Sigmoid colon (tissue), 7 donors: ENCODE results near the gene LRRC17. TPM values are rescaled to one million over a fixed set of nuclear protein-coding genes. Genes with fewer than 3 reads are reported as not detected.
"Not testable (repeated sequence)": the region's sequence is repeated elsewhere in the genome, so short reads cannot be mapped to it uniquely, and the experiment has no call there.

Source experiments
- DNase-seq: peaks from one replicate; pipeline ENCODE4 v3.0.0-alpha.2; 2019
- H3K27ac ChIP-seq, 4 donors: fragments of 200-600 bp; sonication (generic); one replicate each; pipeline ENCODE4 v1.5.1; 2016 to 2019; ENCODE audit warnings: mild to moderate bottlenecking in 1 of 4
- H3K27me3 ChIP-seq, 3 donors: fragments of 200-600 bp; sonication (generic); one replicate each; pipeline ENCODE4 v1.5.1; 2019; ENCODE audit warnings: mild to moderate bottlenecking in 1 of 3
- H3K36me3 ChIP-seq, 4 donors: fragments of 200-600 bp; sonication (generic); one replicate each; pipeline ENCODE4 v1.5.1; 2016 to 2019
- H3K4me1 ChIP-seq, 4 donors: fragments of 200-600 bp; sonication (generic); one replicate each; pipeline ENCODE4 v1.5.1; 2017 to 2019
- H3K4me3 ChIP-seq, 4 donors: fragments of 200-600 bp; sonication (generic); one replicate each; pipeline ENCODE4 v1.5.1; 2017 to 2019; ENCODE audit warnings: mild to moderate bottlenecking in 2 of 4, moderate library complexity in 1 of 4
- H3K9me3 ChIP-seq, 4 donors: fragments of 200-600 bp in 3 of 4; sonication (generic) in 3 of 4; one replicate each; pipeline versions ENCODE4 v1.5.1 to v1.6.1; 2013 to 2019
- CTCF ChIP-seq, 4 experiments: fragments of 450-650 bp in 3 of 4; fragments of 200-600 bp in 1 of 4; IDR thresholded peaks; one replicate each; pipeline ENCODE4 v1.5.1; 2016 to 2019; ENCODE audit warnings: antibody characterized with exemption in 4 of 4, mild to moderate bottlenecking in 3 of 4, moderate library complexity in 2 of 4
- EP300 ChIP-seq, 4 donors: sonication (generic); formaldehyde crosslinking; IDR thresholded peaks; one replicate each; pipeline ENCODE4 v1.6.1; 2017; ENCODE audit warnings: antibody characterized with exemption in 4 of 4
- POLR2A ChIP-seq, 2 donors: fragments of 450-650 bp; IDR thresholded peaks; one replicate each; pipeline ENCODE4 v1.6.1; 2016; ENCODE audit warnings: antibody characterized with exemption in 2 of 2, mild to moderate bottlenecking in 2 of 2, moderate library complexity in 2 of 2
- POLR2AphosphoS5 ChIP-seq, 4 donors: sonication (generic); formaldehyde crosslinking; IDR thresholded peaks; one replicate each; pipeline ENCODE4 v1.6.1; 2017; ENCODE audit warnings: antibody characterized with exemption in 4 of 4
- WGBS, 2 donors: extraction: QIAGEN DNeasy Blood & Tissue Kit; methylation state at CpG; one replicate each; pipeline ENCODE4 v1.1.7; 2013; 5-methylcytosine and 5-hydroxymethylcytosine counted together
- intact Hi-C: fragments of 100-400 bp; cut with DNase I; formaldehyde crosslinking; loops from one replicate; pipeline ENCODE4 v1.15.1; 2023
- polyA plus RNA-seq, 3 donors: library from polyadenylated mRNA; stranded (reverse); fragments of 200-250 nt; gene quantifications; one replicate each; pipeline ENCODE4 v1.2.3, GENCODE V29; 2013
- total RNA-seq, 4 donors: library from RNA; depleted of rRNA; stranded (reverse); fragments of >200 nt; gene quantifications; one replicate each; pipeline ENCODE4 v1.1.0, GENCODE V29; 2016
- donor health status: healthy with polysubstance abuse.
- donor health status: Bipolar disorder and iron deficiency.
- donor health status: healthy.

The LRRC17 gene
- total and polyA plus RNA-seq, 7 donors, result 0.41 to 5.5 (median 1.1) TPM; not detected in 1

GRCh38 chr7:102953406-102953805 is 40.6 kb downstream of the LRRC17 start:
- Histone ChIP-seq H3K36me3 (no peaks in the 10 kb centered on the region), H3K4me3 (no peak overlapping the region), H3K4me1 (no peaks in the 10 kb centered on the region), H3K27ac (no peak overlapping the region), H3K27me3 (no peaks in the 10 kb centered on the region), H3K9me3 (peaks cover 0 to 6% (median 0%) of the 10 kb centered on the region in 4 donors)
- no peak for DNase-seq
- TF ChIP-seq EP300 (IDR thresholded peaks at IDR 0.05) (no peak), POLR2A (IDR thresholded peaks at IDR 0.05) (no peak)
- intact Hi-C loops, result no loop called here

DNA sequence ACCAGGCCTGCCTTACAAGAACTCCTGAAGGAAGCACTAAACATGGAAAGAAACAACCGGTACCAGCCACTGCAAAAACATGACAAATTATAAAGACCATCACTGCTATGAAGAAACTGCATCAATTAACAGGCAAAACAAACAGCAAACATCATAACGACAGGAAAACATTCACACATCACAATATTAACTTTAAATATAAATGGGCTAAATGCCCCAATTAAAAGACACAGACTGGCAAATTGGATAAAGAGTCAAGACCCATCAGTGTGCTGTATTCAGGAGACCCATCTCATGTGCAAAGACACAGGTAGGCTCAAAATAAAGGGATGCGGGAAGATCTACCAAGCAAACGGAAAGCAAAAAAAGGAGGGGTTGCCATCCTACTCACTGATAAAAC is 41.6 kb downstream of the LRRC17 start:
- 81 to 95% methylated on average over 4 of the region's 4 CpGs for WGBS, 2 donors
- H3K4me3 ChIP-seq, H3K9me3 ChIP-seq, H3K27me3 ChIP-seq, intact Hi-C loops, H3K4me1 ChIP-seq, H3K27ac ChIP-seq, H3K36me3 ChIP-seq, DNase-seq: not testable (repeated sequence)

- H3K36me3 ChIP-seq, H3K4me1 ChIP-seq, H3K4me3 ChIP-seq, H3K9me3 ChIP-seq, intact Hi-C loops, DNase-seq, H3K27me3 ChIP-seq, H3K27ac ChIP-seq: not testable (repeated sequence)
- WGBS, 2 donors, result 89% methylated on average over 3 of the region's 3 CpGs
Observed at GRCh38 chr7:102958004-102958403, 45.2 kb downstream of the LRRC17 start.

- 43 to 86% methylated on average over 1 of the region's 2 CpGs for WGBS, 2 donors
- H3K4me3 ChIP-seq, H3K4me1 ChIP-seq, intact Hi-C loops, H3K27me3 ChIP-seq, H3K36me3 ChIP-seq, H3K27ac ChIP-seq, DNase-seq, H3K9me3 ChIP-seq: not testable (repeated sequence)
Observed at GRCh38 chr7:102961993-102962392, 49.2 kb downstream of the LRRC17 start.

DNA sequence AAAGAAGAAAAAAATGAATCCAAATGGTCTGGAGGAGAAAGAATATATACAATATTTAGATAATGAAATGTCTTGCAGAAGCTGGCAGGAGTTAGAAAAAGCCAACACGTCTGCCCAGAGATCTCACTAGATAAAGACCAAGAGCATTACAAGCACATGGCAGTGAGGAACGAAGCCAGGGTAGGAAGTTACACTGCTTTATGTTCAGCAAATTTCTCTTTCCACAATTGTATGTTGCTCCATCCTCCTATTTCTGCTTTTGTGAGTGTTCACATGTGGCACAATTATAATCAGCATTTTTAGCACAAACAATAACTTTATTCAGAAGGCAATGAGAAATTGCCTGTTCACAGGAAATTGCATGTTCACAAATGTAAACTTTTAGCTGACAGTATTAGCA is 53.7 kb downstream of the LRRC17 start:
- Histone ChIP-seq H3K27ac (no peak overlapping the region), H3K4me1 (no peaks in the 10 kb centered on the region), H3K4me3 (no peak overlapping the region), H3K36me3 (no peaks in the 10 kb centered on the region), H3K27me3 (no peaks in the 10 kb centered on the region), H3K9me3 (no peaks in the 10 kb centered on the region)
- WGBS, 2 donors, result 75 to 76% methylated on average over 2 of the region's 2 CpGs
- TF ChIP-seq POLR2AphosphoS5 (IDR thresholded peaks at IDR 0.05), result no peak
- TF ChIP-seq EP300 (IDR thresholded peaks at IDR 0.05), result no peak
- TF ChIP-seq POLR2A (IDR thresholded peaks at IDR 0.05), result no peak
- no peak for TF ChIP-seq CTCF (IDR thresholded peaks at IDR 0.05)
- intact Hi-C loops, result no loop called here
- DNase-seq, result no peak

GRCh38 chr7:102967798-102968197 is 55.0 kb downstream of the LRRC17 start:
- TF ChIP-seq POLR2AphosphoS5 (IDR thresholded peaks at IDR 0.05) (no peak), EP300 (IDR thresholded peaks at IDR 0.05) (no peak), CTCF (IDR thresholded peaks at IDR 0.05) (no peak), POLR2A (IDR thresholded peaks at IDR 0.05) (no peak)
- intact Hi-C loops, result no loop called here
- H3K36me3 ChIP-seq, result no peaks in the 10 kb centered on the region
- no peaks in the 10 kb centered on the region for H3K9me3 ChIP-seq
- no peak for DNase-seq
- H3K27me3 ChIP-seq, result no peaks in the 10 kb centered on the region
- no peaks in the 10 kb centered on the region for H3K4me1 ChIP-seq
- H3K4me3 ChIP-seq, result no peak overlapping the region
- H3K27ac ChIP-seq, result no peak overlapping the region

DNA sequence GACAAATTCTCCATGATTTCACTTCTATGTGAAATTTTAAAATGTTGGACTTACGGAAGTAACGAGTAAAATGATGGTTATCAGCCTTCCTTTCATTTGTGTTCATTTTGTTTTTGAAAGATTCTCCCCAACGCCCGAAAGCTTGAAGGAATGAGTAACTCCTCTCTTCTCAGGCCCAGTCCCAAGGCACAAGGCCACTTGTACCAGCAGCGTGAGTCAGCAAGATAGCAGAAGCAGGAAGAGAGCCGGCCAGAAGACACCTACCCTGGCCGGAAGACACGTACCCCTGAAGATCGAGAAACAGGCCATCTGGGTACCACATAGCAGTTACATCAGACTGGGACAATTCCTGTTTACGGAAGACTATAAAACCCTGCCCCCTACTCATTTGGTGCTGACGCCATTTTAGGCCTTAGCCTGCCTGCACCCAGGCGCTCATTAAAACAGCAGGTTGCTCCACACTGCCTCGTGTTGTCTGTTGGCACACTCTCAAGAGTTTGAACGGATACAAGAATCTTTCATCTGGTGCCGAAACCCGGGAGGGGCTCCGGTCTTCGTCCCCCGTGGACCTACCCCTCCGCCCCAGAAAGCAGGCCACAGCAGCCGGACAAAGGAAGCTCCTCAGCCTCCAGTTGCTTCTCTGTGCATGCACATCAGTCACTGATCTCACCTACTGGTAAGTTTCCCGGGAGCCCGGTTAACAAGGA is 60.4 kb downstream of the LRRC17 start:
- TF ChIP-seq EP300 (IDR thresholded peaks at IDR 0.05), result no peak
- TF ChIP-seq POLR2AphosphoS5 (IDR thresholded peaks at IDR 0.05), result no peak
- no peak for TF ChIP-seq CTCF (IDR thresholded peaks at IDR 0.05)
- no peak for TF ChIP-seq POLR2A (IDR thresholded peaks at IDR 0.05)
- Histone ChIP-seq H3K9me3 (no peaks in the 10 kb centered on the region), H3K27ac (no peak overlapping the region), H3K4me3 (no peak overlapping the region), H3K4me1 (no peaks in the 10 kb centered on the region), H3K27me3 (no peaks in the 10 kb centered on the region), H3K36me3 (no peaks in the 10 kb centered on the region)
- intact Hi-C loops, result no loop called here
- no peak for DNase-seq
- 92 to 94% methylated on average over 23 of the region's 23 CpGs for WGBS, 2 donors
